Duodenal mucosa (tissue), 2 donors: ENCODE measurements around the gene PAK2.
"Not testable (repeated sequence)": the region's sequence is repeated elsewhere in the genome, so short reads cannot be mapped to it uniquely, and the experiment has no call there.

Experiments used
- H3K27ac ChIP-seq: one replicate; pipeline ENCODE4 v1.7.0; 2013; ENCODE audit warnings: low read depth, low read length
- H3K27me3 ChIP-seq, 2 donors: one replicate each; pipeline ENCODE4 v1.7.0; 2013; ENCODE audit warnings: low read length in 2 of 2, control low read depth in 1 of 2; ENCODE audit not compliant: insufficient read depth in 2 of 2, control insufficient read depth in 1 of 2
- H3K36me3 ChIP-seq, 2 donors: one replicate each; pipeline ENCODE4 v1.7.0; 2013; ENCODE audit warnings: low read length in 2 of 2, control low read depth in 1 of 2; ENCODE audit not compliant: insufficient read depth in 2 of 2, control insufficient read depth in 1 of 2
- H3K4me1 ChIP-seq, 2 donors: one replicate each; pipeline ENCODE4 v1.7.0; 2013; ENCODE audit warnings: low read length in 2 of 2, control low read depth in 1 of 2; ENCODE audit not compliant: insufficient read depth in 2 of 2, control insufficient read depth in 1 of 2
- H3K4me3 ChIP-seq, 2 donors: one replicate each; pipeline ENCODE4 v1.7.0; 2013; ENCODE audit warnings: low read length in 2 of 2, low read depth in 1 of 2
- H3K9ac ChIP-seq, 2 donors: one replicate each; pipeline ENCODE4 v1.7.0; 2013; ENCODE audit warnings: low read length in 2 of 2, low read depth in 1 of 2
- H3K9me3 ChIP-seq, 2 donors: one replicate each; pipeline ENCODE4 v1.7.0; 2013; ENCODE audit warnings: low read length in 2 of 2, control low read depth in 1 of 2; ENCODE audit not compliant: control insufficient read depth in 1 of 2

Gene PAK2

GRCh38 chr3:196736670-196737374 is 2.8 kb upstream of the PAK2 start:
- H3K27ac ChIP-seq = no peak overlapping the region
- H3K4me3 ChIP-seq = no peak overlapping the region
- H3K36me3 ChIP-seq = no peaks in the 10 kb centered on the region
- no peak overlapping the region for H3K9ac ChIP-seq
- no peaks in the 10 kb centered on the region for H3K27me3 ChIP-seq
- no peaks in the 10 kb centered on the region for H3K9me3 ChIP-seq
- H3K4me1 ChIP-seq = peaks cover 4 to 7% of the 10 kb centered on the region in 2 donors

DNA sequence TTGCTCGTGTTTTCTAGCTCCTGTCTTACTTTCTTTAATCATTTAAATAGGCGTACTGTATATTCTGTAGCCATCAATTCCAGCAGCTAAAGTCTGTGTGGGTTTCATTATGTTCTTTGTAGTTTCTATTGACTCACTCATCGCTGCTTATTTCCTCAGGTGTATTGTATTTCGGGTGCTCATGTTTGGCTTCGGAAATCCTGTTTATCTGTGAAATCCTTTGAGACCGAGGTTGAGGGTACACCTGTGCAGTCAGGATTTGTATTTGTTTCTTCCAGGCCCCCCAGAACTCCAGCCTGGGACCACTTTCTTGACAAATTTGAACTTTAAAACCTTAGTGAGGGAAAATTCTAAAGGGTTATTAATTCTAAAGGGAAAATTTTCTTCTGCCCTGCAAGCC is 2.0 kb upstream of the PAK2 start:
- Histone ChIP-seq H3K36me3 (no peaks in the 10 kb centered on the region), H3K9ac (no peak overlapping the region), H3K9me3 (no peaks in the 10 kb centered on the region), H3K4me1 (peaks cover 8% of the 10 kb centered on the region in 2 donors), H3K27ac (no peak overlapping the region), H3K4me3 (no peak overlapping the region), H3K27me3 (no peaks in the 10 kb centered on the region)

- Histone ChIP-seq H3K27me3 (no peaks in the 10 kb centered on the region), H3K4me1 (peaks cover 8 to 12% of the 10 kb centered on the region in 2 donors), H3K36me3 (no peaks in the 10 kb centered on the region), H3K9me3 (no peaks in the 10 kb centered on the region), H3K9ac (peak overlapping the region; percentile 92 to 96), H3K27ac (peak overlapping the region; percentile 93), H3K4me3 (peak overlapping the region; percentile 93 to 98)
These were observed 1.0 kb downstream of the PAK2 start for GRCh38 chr3:196740481-196741248.

DNA sequence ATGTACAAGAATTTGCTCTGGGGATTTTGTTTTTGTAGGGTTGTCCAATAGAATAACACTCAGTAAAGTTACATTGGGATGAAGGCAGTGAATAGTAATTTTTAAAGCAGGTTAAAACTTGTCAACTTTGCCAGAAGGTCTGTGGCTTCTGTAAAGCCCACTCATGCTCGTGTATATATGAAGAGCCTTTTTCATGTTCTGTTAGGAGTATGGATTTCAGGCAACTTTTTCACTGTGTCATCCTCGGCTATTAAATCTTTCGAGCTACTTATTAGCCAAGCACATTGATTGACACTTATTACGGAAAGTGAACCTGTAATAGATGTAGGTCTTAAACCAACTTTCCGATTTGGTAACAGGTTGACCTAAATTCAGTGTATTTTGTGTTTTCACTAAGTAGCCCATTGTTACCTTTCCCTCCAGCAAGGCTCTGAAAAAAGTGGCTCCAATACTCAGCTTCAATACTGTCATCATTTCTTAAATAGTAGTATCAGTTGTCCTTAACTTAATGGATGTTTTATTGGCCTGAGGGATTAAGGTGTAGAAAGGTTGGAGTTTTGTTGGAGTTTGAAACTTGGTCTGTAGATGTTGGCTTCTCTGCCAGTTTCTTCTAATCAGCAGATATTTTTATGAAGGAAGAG is 1.7 kb downstream of the PAK2 start:
- H3K9ac ChIP-seq = peak overlapping the region; percentile 92 to 96
- H3K4me1 ChIP-seq = peaks cover 8 to 12% of the 10 kb centered on the region in 2 donors
- peak overlapping the region; percentile 93 to 98 for H3K4me3 ChIP-seq
- H3K27me3 ChIP-seq = no peaks in the 10 kb centered on the region
- H3K9me3 ChIP-seq = no peaks in the 10 kb centered on the region
- H3K27ac ChIP-seq = peak overlapping the region; percentile 93
- H3K36me3 ChIP-seq = no peaks in the 10 kb centered on the region

DNA sequence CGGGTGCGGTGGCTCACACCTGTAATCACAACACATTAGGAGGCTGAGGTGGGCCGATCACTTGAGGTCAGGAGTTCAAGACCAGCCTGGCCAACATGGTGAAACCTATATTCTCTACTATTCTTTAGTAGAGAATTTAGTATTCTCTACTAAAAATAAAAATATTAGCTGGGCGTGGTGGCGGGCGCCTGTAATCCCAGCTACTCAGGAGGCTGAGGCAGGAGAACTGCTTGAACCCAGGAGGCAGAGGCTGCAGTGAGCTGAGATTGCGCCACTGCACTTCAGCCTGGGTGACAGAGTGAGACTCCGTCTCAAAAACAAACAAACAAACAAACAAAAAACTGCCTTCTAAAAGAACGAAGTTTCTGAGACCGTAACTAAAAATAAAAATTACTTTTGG is 3.9 kb downstream of the PAK2 start:
- H3K4me1 ChIP-seq = peaks cover 8 to 15% of the 10 kb centered on the region in 2 donors
- not testable (repeated sequence) for H3K9me3 ChIP-seq, H3K36me3 ChIP-seq, H3K9ac ChIP-seq, H3K27ac ChIP-seq, H3K27me3 ChIP-seq, H3K4me3 ChIP-seq

DNA sequence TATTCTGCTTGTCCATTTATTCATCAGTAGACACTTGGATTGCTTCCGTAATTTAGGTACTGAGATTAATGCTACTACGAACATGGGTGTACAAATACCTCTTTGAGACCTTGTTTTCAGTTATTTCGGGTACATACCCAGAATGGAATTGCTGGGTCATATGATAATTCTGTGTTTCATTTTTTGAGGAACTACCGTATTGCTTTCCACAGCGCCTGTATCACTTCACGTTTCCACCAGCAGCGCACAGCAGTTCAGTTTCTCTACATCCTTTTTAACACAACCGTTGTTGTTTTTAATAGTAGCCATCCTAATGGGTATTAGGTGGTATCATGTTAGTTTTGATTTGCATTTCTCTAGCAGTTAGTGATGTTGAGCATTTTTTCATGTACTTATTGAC is 9.5 kb downstream of the PAK2 start:
- H3K27me3 ChIP-seq = no peaks in the 10 kb centered on the region
- no peaks in the 10 kb centered on the region for H3K9me3 ChIP-seq
- H3K4me3 ChIP-seq = no peak overlapping the region
- no peak overlapping the region for H3K9ac ChIP-seq
- H3K36me3 ChIP-seq = peaks cover 7 to 11% of the 10 kb centered on the region in 2 donors
- peaks cover 8 to 14% of the 10 kb centered on the region in 2 donors for H3K4me1 ChIP-seq
- H3K27ac ChIP-seq = no peak overlapping the region

GRCh38 chr3:196753201-196753600 is 13.5 kb downstream of the PAK2 start:
- no peaks in the 10 kb centered on the region for H3K27me3 ChIP-seq
- H3K4me1 ChIP-seq = peaks cover 18 to 20% of the 10 kb centered on the region in 2 donors
- no peak overlapping the region for H3K9ac ChIP-seq
- H3K27ac ChIP-seq = no peak overlapping the region
- peaks cover 13 to 15% of the 10 kb centered on the region in 2 donors for H3K36me3 ChIP-seq
- H3K9me3 ChIP-seq = peaks cover 9 to 10% of the 10 kb centered on the region in 2 donors
- H3K4me3 ChIP-seq = no peak overlapping the region

DNA sequence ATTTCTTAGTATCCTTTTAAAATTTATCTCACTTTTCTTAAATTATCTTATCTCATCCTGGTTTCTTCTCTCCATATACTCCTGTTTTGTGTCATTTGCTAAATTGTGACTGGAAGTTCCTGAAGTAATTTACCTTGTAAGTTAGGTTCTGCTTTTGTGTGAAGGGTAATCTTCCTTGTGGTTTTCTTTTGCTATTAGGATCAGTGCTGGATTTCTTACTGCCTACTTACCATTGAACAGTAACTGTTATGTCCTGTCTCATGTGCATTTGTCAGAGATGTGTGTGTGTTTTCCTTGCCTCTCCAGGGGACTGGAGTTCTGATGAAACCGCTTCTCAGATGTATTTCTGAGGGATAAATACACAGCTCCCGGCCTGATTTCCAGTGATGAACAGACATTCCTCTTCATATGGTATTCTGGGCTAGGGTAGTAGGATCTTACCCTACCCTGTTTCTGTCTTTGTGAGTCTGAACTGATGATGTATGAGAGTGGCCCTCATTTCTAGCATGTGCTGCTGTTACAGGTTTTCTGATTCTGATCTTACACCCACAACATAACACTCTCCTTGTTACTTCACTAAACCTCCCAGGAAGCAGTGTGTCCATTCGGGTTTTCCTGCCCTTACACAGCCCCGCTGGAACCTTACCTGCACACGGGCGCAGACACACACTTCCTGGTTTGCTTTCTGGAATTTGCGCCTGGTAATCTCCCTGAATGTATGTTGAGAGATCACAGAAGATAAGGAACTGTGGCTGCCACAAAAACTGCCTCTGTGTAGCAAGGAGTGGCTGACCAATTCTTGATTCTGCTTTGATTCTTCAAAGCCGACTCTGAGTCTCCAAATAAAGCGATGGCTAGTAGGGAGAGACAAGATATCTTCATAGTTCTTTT is 14.7 kb downstream of the PAK2 start:
- Histone ChIP-seq H3K4me3 (peak overlapping the region in 1 of 2 donors; percentile 42), H3K27ac (no peak overlapping the region), H3K9me3 (peaks cover 9 to 10% of the 10 kb centered on the region in 2 donors), H3K36me3 (peaks cover 9 to 10% of the 10 kb centered on the region in 2 donors), H3K4me1 (peaks cover 18 to 20% of the 10 kb centered on the region in 2 donors), H3K9ac (peak overlapping the region in 1 of 2 donors; percentile 6), H3K27me3 (no peaks in the 10 kb centered on the region)

DNA sequence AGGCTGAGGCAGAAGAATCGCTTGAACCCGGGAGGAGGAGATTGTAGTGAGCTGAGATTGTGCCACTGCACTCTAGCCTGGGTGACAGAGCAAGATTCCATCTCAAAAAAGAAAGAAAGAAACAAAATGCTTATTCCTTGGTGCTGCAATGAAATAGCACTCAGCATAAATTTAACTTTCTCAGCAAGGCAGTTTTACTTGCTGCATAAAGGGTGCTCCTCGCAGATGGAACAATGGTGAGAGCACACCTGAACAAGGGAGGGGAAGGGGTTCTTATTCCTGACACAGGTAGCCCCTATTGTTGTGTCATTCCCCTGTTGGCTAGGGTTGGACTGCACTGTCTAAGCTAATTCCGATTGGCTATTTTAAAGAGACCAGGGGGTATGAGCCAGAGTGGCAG is 17.1 kb downstream of the PAK2 start:
- peaks cover 18 to 20% of the 10 kb centered on the region in 2 donors for H3K4me1 ChIP-seq
- no peak overlapping the region for H3K4me3 ChIP-seq
- no peak overlapping the region for H3K27ac ChIP-seq
- no peaks in the 10 kb centered on the region for H3K27me3 ChIP-seq
- no peak overlapping the region for H3K9ac ChIP-seq
- H3K36me3 ChIP-seq = peaks cover 5 to 9% of the 10 kb centered on the region in 2 donors
- peaks cover 9 to 10% of the 10 kb centered on the region in 2 donors for H3K9me3 ChIP-seq
